HG02678 (cell line): Measurements from ENCODE around the gene CCL4L2.
"Not testable (repeated sequence)": the region's sequence is repeated elsewhere in the genome, so short reads cannot be mapped to it uniquely, and the experiment has no call there.

Experiments used
- ATAC-seq: cut with Tn5 transposase; IDR thresholded peaks from one replicate; pipeline ENCODE4 v1.9.1; 2021; ENCODE audit warnings: mild to moderate bottlenecking, moderate library complexity; ENCODE audit not compliant: unreplicated experiment

CCL4L2 gene

DNA sequence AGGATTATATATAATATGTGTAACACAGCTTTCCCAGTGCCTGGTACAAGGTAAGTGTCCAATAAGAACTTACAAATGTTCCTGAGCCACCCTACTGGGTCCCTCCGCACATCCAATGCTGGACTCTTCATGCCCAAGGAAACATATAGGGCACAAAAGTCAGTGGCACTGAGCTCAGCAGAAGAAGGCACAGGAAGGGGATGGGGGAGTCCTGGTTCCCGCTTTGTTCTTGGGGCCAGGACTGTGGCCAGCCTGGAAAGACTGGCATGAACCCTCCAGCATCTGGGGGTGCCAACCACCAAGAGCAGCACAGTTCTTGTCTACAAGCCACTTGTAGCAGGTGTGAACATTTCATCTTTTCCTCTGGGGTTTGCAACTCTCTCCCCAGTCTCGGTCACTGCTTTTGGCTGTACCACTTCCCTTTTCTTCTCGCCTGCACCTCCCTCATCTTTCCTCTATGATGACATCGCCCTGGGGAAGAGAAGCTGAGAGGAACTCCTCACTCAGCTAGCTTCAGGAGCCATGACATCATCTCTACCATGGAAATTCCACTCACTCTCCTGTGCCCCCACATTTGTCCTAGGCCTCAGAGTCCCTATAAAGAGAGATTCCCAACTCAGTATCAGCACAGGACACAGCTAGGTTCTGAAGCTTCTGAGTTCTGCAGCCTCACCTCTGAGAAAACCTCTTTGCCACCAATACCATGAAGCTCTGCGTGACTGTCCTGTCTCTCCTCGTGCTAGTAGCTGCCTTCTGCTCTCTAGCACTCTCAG, at the start of gene CCL4L2:
CCL4L2 (plus strand) TSS at position 625 of the 773 bp plus-strand sequence.
- ATAC-seq: peak; percentile 75

DNA sequence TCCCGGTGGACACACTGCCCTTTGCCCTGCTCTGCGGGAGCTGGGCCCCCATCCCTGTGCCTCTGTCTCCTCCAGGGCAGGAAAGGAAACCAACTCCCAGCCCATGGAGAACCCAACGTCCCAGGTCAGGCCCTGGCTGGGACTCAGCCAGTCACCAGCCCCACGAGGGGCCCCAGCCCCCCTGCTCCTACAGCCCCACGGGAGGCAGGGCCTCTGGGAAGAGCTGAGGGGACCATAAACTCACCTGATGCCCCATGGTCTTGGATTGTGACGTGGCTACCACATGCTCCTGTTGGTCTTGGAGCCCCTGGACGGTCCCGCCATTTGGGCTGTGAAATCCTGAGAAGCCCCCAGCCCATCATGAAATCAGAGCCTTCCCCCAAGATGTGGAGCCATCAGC, 42.0 kb upstream of the CCL4L2 start:
- not testable (repeated sequence) for ATAC-seq

DNA sequence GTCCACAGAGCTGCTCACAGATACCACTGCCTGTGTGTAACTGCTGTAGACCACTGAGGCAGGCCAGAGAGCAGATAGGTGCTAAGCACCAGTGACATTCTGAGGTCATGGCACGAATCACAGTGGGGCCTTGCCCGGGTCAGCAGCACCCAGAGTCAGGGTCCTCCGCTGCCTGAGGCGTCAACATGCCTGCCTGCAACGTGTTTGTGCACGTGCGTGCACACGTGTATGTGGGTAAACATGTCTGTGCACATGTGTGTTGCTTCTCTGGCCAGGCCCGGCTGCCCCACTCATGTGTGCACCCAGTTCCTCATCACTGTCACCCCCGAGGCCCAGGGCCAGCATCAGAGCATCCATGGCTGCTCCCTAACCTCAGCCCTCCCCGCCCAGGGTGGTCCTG, 34.3 kb upstream of the CCL4L2 start, which contains the start of gene TBC1D3B:
TBC1D3B (minus strand) TSS at position 101 of the 400 bp plus-strand sequence. CDS start 1,586 bp downstream, outside the sequence.
- ATAC-seq: not testable (repeated sequence)

DNA sequence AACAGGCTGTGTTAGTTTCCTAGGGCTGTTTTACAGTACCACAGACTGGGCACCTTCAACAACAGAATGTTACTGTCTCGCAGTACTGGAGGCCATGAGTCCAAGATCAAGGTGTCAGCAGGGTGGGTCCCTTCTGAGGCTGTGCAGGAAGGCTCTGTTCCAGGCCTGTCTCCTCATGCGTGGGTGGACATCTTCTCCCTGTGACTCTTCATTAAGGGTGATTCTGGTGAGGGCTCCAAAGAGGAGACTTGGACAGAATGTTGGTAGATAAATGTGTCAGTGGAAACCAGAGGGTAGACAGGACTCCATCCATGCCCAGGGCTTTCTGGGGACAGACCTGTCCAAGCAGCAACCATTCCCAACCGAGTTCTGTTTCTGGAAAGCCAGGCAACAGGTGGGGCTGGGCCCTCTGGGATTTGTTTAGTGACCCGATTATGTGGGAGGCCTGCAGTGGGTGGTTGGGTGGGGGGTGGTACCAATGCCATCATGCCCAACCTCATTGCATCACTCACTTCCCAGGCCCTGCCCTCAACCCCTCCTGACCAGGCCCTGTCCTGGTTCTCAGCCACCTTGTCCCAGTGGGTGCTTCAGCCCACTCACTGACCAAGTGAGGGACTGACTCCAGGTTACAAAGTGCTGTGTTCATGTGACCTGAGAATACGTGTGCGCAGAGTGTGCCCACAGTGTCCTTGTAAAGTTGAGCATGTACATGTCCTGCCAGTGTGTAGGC, 29.3 kb upstream of the CCL4L2 start:
- ATAC-seq: not testable (repeated sequence)

DNA sequence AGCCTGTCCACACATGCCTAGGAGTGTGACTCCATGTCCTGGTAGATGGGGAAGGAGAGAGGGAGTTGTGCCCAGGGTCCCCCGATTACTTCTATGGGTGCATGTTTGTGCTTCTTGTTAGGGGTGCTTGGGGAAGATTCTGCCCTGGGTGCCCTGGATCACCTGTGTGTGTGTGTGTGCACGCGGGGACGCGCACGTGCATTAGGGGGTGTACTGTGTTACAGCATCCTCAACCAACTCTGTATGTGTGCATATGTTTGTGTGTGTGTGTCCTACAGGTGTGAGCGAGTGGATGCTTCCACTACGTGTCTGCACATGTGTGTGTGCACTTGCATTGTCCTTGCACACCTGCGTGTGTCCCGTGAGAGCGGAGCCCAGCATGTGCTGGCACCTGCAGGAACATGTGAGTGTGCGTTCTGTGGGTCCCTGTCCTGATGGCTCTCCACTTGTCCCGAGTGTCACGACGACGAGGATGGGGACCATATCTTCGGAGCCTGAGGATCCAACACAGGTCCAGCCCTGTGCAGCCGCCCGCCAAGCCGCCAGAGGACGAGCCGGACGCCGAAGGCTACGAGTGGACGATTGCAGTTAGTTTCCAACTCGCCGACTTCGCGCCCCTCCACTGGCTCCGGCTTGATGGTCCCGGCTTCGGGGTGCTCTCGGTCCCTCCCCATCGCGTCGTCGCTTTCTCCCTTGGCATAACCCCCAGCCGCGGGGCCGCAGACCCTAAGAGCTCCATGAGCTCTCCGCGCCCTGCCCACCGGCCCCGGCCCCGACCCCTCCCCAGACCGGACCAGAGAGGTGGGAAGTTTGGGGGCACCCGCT, 28.5 kb upstream of the CCL4L2 start:
- ATAC-seq: no peak

DNA sequence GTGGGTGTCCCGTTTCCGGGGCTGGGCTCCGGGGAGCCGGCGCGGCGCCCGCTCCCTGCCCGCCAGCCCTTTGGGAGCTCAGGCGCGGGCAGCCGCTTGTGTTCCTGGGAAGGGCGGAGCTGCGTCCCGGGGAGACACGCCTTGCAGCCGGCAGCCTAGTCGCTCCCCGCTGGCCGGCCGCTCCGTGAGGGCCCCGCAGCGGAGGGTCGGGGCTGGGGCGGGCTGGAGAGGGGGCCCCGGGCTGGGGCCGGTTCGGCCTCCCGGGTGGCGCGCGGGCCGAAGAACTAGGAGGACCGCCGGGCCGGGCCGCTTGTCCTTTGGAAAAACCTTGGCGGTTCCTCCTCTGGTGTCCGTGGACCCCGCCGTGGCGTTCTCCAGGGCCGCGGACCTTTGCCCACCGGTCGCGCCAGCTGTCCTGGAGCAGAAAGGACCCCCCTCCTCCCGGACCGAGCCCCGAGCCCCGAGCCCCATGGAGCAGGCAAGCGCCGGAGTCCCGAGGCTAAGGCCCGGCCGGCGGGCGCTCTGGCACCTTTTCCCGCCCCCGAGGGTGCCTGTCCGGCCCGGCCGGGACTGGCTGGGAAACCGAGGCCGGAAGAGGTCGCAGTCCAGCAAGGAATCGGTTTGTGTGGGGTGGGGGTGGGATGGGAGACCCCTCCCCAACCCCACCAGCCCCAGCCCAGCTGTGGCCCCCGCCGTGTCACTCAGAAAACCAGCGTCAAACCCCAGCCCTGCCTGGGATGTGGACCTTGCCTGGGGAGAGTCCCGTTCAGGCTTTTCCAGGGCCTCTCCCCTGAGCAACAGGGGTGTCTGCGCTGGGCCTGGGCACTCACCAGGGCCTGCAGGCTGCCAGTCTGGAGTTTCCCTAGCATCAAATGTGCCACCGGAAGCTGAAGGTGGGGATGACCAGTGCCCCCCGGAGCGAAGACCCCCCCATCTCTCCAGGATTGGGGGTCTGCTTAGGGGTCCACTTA, 27.6 kb upstream of the CCL4L2 start:
- no peak for ATAC-seq

DNA sequence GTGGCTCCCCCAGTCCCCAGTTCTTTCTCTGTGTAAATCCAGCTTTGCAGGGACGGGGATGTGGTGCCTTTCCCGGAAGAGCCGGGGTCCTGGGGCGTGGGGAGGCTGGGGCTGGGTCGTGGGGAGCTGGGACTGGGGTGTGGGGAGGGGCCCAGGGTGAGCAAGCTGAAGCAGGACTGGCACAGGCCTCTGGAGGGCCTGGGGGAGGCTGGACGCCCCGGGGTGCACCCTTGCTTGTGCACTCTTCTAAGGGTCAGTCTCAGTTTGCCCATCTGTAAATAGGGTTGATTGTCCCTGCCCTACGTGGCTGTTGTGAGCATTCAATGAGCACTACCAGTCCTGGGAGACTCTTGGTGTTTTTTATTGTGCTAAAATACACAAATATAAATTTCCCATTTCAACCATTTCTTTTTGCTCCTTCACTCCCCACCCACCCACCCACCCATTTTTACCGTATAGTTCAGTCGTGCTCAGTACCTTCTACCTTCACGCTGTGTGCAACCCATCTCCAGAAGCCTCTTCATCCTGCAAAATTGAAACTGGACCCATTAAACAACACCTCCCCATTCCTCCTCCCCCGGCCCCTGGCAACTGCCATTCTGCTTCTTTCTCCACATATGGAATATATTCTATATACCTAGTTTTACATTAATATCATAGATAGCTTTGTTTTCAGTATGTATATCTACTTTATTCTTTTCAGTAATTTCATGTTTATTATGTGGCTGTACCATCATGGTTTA, 26.7 kb upstream of the CCL4L2 start:
- no peak for ATAC-seq

DNA sequence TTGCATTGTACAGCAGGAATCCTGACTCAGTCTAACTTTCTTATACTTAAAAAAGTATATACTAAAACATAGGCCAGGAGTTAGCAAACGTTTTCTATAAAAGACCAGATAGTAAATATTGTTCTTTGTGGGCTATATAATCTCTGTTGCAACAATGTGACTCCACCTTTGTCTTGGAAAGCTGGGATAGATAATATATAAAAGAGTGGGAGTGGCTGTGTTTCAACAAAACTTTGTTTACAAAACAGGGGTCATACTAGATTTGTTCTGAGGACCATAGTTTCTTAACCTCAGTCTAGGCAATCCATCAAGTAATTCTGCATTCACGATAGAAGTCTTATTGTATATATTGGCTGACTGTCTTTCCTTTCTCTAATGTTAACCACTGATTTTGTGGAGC, 25.4 kb upstream of the CCL4L2 start:
- ATAC-seq: no peak

DNA sequence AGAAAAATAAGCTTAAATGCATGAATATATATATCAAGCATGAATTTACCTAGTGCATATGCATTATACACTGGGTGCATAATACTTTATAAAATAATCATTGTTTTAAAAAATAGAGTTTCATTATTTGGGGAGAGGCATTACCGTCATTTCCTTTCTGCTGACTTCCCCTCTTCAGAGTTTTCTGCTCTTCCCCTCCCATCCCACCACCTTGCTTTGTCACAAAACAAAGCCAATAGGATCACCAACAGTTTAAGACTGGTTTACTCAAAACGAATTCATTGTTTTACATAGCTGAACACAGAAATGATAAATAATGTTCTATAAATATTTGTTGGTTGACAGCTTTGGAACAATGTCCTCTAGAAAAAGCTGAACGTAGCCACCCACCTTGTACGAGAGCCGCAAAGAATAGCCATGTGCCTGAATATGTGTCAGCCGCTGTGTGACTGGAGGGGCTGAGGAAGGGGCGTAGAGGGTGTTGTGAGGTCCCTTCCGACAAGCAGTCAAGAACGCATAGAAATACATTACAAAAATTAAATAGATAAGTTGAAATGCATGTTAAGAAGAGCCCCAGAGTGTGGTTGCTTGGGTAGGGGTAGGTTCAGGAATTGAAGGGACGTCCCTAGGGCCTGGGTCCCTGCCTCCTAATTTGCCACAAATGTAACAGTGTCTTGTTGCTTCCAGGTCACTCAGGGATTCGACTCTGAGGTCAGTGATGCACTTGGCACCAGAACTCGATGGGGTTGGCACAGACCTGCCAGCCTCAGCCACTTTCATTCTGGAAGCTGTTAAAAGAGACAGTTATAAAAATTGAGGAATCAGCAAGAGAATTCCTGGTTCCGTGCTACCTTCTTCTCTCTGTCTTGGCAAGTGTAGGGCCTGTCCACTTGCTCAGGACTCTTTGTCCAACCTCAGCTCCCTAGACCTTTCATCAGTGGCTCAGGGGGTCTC, 23.8 kb upstream of the CCL4L2 start:
- ATAC-seq: not testable (repeated sequence)

DNA sequence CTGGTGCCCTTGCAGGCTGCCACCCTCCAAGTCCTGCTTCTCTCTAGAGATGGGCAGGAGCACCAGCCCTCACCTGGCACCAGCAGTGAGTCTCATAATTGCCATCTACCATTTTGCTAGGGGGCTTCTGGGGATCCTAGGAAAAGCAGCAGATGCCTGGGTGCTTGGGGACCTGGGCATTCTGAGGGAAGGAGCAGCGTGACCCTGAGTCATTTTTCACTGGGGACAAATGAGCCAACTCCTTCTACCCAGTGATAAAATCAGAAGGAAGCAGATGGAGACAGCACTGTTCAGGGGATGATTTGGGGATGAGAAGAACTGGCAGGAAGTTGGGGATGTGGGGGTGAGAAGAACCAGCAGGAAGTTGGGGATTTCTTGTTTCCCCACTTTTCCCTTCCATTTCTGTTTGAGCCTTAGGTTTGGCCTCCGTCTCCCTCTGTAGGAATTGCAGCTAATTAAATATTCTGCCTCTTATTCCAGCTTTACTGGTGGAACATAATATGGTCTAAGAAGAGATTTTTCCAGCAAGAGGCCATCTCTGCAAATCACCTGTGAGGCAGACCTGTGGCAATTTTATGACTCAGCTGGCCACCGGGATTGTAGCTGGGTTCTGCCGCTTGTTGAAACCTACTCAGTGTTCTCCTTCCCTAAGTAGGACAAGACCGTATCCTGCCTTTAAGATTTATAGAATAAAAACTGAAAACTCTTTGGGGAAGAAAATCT, 22.8 kb upstream of the CCL4L2 start:
- ATAC-seq: not testable (repeated sequence)

DNA sequence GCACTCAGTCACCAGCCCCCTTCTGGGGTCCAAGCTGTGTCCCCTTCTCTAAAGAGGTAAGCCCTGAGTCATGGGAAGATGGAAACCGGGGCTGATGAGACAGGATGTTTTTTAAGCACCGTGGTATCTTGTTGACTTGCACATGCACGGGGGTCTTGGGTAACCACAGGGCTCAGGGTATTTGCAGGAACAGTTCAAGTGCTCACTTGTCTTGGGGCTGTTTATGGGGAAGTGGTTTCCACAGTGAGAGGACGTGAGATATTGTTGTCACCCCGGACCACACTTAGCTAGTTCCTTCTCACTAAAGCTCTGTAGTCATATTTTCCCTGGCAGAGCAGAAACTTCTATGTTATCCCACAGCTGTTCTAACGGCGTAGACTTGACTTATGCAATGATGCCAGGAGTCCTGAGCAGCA, 22.0 kb upstream of the CCL4L2 start:
- peak; percentile 63 for ATAC-seq

DNA sequence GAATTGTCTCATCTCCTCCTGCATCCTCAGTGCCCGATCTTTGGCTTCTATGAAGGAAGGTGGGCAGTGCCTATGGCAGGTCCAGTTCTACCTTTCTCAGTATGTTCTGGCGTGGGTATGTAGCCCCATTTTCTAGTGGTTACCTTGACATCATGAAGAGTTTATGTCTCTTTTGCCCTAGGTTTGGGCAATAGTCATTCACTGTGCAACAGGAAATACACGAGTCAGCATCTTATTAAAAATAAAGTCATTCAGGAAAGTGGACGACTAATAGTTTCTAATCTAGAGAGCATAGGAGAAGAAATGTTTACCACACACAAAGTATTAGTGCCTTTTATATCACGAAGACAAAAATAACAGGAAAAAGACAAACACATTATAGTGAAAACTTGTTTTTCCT, 20.9 kb upstream of the CCL4L2 start:
- ATAC-seq: not testable (repeated sequence)

DNA sequence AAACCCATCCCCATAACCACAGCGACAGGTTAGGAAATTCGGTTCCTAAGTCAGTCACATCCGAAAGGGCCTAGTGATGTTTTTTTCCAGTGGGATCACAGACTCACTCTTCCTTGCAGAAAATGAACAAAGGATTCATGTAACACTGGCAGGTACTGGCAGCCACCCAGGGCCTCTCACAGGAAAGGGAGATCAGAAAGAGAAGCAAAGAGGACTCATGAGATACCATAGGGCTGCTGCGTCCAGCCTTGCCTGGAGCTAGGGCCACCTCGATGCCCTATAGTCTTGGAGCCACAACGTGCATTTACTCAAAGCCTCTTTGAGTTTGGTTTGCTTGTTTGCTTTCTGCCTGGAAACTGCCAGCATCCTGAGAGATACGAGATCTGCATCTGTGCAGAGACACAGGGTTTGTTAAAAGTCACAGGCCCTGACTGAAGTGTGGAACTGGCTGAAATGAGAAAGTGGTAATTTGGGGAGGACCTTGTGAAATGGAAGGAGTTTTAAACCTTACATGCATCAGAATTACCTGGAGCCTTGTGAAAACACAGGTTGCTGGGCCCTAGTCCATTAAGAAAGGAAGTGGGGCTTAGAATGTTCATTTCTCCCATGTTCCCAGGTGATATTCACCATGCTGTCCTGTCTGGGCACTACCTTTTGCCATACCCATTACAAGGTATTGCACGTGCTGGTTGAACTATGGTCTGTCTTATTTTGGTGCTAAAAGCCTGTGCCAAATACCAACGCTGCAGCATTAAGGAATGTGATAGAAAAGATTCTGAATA, 20.1 kb upstream of the CCL4L2 start:
- not testable (repeated sequence) for ATAC-seq

DNA sequence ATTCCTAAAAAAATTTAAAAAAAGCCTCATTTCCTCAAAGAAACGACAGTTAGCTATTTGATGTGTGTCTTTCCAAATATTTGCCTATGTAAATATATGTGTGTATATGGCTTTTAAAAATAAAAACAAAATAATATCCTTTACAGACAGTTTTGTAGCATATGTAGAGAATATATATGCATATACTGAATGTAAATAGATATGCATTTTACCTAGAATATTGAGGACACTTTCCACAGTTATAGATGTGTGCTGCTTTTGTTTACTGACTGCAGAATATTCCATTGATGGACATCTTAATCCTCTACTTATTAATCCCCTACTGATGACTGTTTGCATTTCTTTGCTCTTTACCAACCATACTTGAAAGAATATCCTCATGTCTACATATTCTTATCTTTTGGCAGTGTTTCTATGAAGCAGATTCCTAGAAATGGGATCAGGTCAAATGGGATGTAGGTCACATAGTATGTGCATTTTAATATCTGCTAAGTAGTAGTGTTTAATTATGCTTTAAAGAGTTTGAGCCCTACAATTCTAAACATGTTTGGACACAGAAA, 17.6 kb upstream of the CCL4L2 start:
- ATAC-seq: no peak

DNA sequence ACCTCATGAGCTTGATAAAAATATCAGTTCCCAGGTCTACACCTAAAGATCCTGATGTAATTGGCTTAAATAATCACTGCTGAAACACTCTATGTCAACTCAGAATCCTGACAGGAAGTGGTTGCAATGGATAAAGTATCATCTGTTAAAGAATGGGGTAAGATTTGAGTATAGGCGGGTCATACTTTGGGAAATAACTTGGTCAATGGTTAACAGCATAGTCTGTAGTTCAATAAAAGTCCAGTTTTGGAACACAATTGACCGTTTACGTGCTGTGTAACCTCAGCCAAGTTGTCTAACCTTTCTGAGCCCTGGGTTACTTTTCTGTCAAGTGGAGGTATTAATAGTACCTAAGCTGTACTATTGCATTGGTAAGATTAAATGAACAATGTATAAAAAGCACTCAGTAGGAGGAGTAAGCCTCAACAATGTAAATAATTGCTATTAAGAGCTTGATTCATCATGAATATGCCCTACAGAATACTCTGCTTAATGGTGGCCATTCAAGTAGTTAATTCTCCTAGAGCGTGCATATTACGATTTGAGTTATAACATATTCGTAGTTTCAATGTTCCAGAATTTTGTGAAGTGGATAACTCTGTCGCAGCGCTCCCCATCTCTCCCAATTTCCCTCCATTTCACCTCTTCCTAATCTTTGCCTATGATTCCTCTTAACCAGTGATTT, 16.6 kb upstream of the CCL4L2 start:
- not testable (repeated sequence) for ATAC-seq
